GM12874 (cell line): ENCODE data around the gene UBE2U.

Source experiments
- CTCF ChIP-seq: IDR thresholded peaks from 2 replicates; pipeline ENCODE4 v1.5.1; 2011; ENCODE audit warnings: low read depth, mild to moderate bottlenecking, control low read depth, low read length, moderate library complexity; ENCODE audit not compliant: insufficient read depth

Gene UBE2U

GRCh38 chr1:64231153-64231552 is 27.7 kb downstream of the UBE2U start:
- no peak for TF ChIP-seq CTCF

- no peak for TF ChIP-seq CTCF
Measured at GRCh38 chr1:64231654-64232053, 28.2 kb downstream of the UBE2U start.

GRCh38 chr1:64234714-64235113 is 31.3 kb downstream of the UBE2U start:
- TF ChIP-seq CTCF = no peak

- no peak for TF ChIP-seq CTCF
Measured at GRCh38 chr1:64235181-64235580, 31.8 kb downstream of the UBE2U start.

- TF ChIP-seq CTCF = no peak
Measured at GRCh38 chr1:64235910-64236309, 32.5 kb downstream of the UBE2U start.

GRCh38 chr1:64236541-64236954 is 33.1 kb downstream of the UBE2U start:
- TF ChIP-seq CTCF = no peak

GRCh38 chr1:64240206-64240605 is 36.8 kb downstream of the UBE2U start:
- no peak for TF ChIP-seq CTCF

GRCh38 chr1:64241069-64241468 is 37.6 kb downstream of the UBE2U start:
- no peak for TF ChIP-seq CTCF
